Smooth muscle cell of the brain vasculature (primary cell): ENCODE measurements around the gene PLXDC2.
"Not testable (repeated sequence)": the region's sequence is repeated elsewhere in the genome, so short reads cannot be mapped to it uniquely, and the experiment has no call there.

Experiments
- DNase-seq: peaks from one replicate; pipeline ENCODE4 v3.0.0-alpha.2; 2012; ENCODE audit warnings: low read depth, low spot score

PLXDC2 gene

GRCh38 chr10:20040012-20040411 is 223.8 kb downstream of the PLXDC2 start:
- DNase-seq = no peak

GRCh38 chr10:20041931-20042330 is 225.7 kb downstream of the PLXDC2 start:
- no peak for DNase-seq

- not testable (repeated sequence) for DNase-seq
Measured at GRCh38 chr10:20045100-20045499, 228.9 kb downstream of the PLXDC2 start.

GRCh38 chr10:20048161-20048560 is 231.9 kb downstream of the PLXDC2 start:
- DNase-seq = no peak

GRCh38 chr10:20058135-20058534 is 241.9 kb downstream of the PLXDC2 start:
- no peak for DNase-seq

GRCh38 chr10:20059084-20059835 is 243.0 kb downstream of the PLXDC2 start:
- no peak for DNase-seq

- no peak for DNase-seq
Measured at GRCh38 chr10:20065814-20066213, 249.6 kb downstream of the PLXDC2 start.

- no peak for DNase-seq
Measured at GRCh38 chr10:20073167-20073566, 256.9 kb downstream of the PLXDC2 start.

GRCh38 chr10:20075713-20076112 is 259.5 kb downstream of the PLXDC2 start:
- no peak for DNase-seq

GRCh38 chr10:20084451-20084850 is 268.2 kb downstream of the PLXDC2 start:
- no peak for DNase-seq

GRCh38 chr10:20085115-20085514 is 268.9 kb downstream of the PLXDC2 start:
- no peak for DNase-seq

- DNase-seq = no peak
Measured at GRCh38 chr10:20087353-20087752, 271.1 kb downstream of the PLXDC2 start.

GRCh38 chr10:20088061-20088701 is 271.9 kb downstream of the PLXDC2 start:
- no peak for DNase-seq

- no peak for DNase-seq
Measured at GRCh38 chr10:20089879-20090278, 273.6 kb downstream of the PLXDC2 start.

GRCh38 chr10:20090831-20091230 is 274.6 kb downstream of the PLXDC2 start:
- no peak for DNase-seq

- DNase-seq = no peak
Measured at GRCh38 chr10:20091698-20092097, 275.5 kb downstream of the PLXDC2 start.

GRCh38 chr10:20093600-20093999 is 277.4 kb downstream of the PLXDC2 start:
- DNase-seq = no peak

- no peak for DNase-seq
Measured at GRCh38 chr10:20094226-20094976, 278.2 kb downstream of the PLXDC2 start.

GRCh38 chr10:20100171-20100570 is 283.9 kb downstream of the PLXDC2 start:
- no peak for DNase-seq

GRCh38 chr10:20105236-20105635 is 289.0 kb downstream of the PLXDC2 start:
- no peak for DNase-seq

GRCh38 chr10:20105931-20106330 is 289.7 kb downstream of the PLXDC2 start:
- no peak for DNase-seq

GRCh38 chr10:20108021-20108420 is 291.8 kb downstream of the PLXDC2 start:
- DNase-seq = no peak

GRCh38 chr10:20109613-20110012 is 293.4 kb downstream of the PLXDC2 start:
- no peak for DNase-seq
